ENCODE measurements around the gene ANAPC5.

ANAPC5 gene

GRCh38 chr12:121331248-121331647 is 21.0 kb downstream of the ANAPC5 start:
- Histone ChIP-seq H3K27ac (ENCODE audit: low read depth, low read length) (no peak overlapping the region), H4K20me1 (ENCODE audit: control insufficient read depth, insufficient read depth, low read depth, low read length) (no peaks in the 10 kb centered on the region), H3K9me2 (replicated peaks; ENCODE audit: control insufficient read depth, low read length) (no peaks in the 10 kb centered on the region), H3K4me3 (ENCODE audit: low read length) (no peak overlapping the region), H3K79me2 (ENCODE audit: control insufficient read depth, low read length) (no peaks in the 10 kb centered on the region; the same call in 1 of the 2 replicates), H3K9me3 (ENCODE audit: control insufficient read depth, insufficient read depth, low read length) (no peaks in the 10 kb centered on the region), H3K36me3 (ENCODE audit: control insufficient read depth, low read length) (peaks cover 95% of the 10 kb centered on the region), H3K4me1 (ENCODE audit: control insufficient read depth, low read length) (no peaks in the 10 kb centered on the region), H3F3A (ENCODE audit: control insufficient read depth, insufficient read depth) (peaks cover 11% of the 10 kb centered on the region), H3K4me2 (ENCODE audit: low read length) (no peak overlapping the region), H3K27me3 (ENCODE audit: control insufficient read depth, low read length) (no peaks in the 10 kb centered on the region)
- TF ChIP-seq, protein P1, sequence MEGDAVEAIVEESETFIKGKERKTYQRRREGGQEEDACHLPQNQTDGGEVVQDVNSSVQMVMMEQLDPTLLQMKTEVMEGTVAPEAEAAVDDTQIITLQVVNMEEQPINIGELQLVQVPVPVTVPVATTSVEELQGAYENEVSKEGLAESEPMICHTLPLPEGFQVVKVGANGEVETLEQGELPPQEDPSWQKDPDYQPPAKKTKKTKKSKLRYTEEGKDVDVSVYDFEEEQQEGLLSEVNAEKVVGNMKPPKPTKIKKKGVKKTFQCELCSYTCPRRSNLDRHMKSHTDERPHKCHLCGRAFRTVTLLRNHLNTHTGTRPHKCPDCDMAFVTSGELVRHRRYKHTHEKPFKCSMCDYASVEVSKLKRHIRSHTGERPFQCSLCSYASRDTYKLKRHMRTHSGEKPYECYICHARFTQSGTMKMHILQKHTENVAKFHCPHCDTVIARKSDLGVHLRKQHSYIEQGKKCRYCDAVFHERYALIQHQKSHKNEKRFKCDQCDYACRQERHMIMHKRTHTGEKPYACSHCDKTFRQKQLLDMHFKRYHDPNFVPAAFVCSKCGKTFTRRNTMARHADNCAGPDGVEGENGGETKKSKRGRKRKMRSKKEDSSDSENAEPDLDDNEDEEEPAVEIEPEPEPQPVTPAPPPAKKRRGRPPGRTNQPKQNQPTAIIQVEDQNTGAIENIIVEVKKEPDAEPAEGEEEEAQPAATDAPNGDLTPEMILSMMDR (IDR thresholded peaks at IDR 0.05; ENCODE audit: low read depth, low read length, poor library complexity, severe bottlenecking) = no peak
- no peak for TF ChIP-seq EZH2phosphoT487 (IDR thresholded peaks at IDR 0.05; ENCODE audit: borderline replicate concordance, low read length)

DNA sequence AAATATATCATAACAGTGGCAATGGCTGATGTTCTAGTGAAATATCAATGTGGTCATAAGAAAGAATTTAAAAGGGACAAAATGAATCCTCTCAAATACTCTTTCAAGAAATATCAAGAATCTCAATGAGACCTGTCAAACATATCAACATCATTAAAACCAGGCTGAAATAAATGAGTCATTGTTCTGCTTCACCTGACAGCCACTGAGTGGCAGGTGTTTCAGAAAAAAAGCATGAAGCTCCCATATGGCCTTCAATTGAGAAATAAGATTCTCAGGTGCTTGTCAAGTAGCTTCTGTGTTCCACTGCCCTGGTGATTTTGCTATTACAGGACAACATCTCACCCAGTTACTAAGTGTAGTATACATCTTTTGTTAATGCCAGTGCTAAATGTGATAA is 21.5 kb downstream of the ANAPC5 start:
- Histone ChIP-seq H3K9me3 (ENCODE audit: control insufficient read depth, insufficient read depth, low read length) (no peaks in the 10 kb centered on the region), H3K27ac (ENCODE audit: low read depth, low read length) (no peak overlapping the region), H3K4me2 (ENCODE audit: low read length) (no peak overlapping the region), H3K36me3 (ENCODE audit: control insufficient read depth, low read length) (peaks cover 96% of the 10 kb centered on the region), H4K20me1 (ENCODE audit: control insufficient read depth, insufficient read depth, low read depth, low read length) (no peaks in the 10 kb centered on the region), H3K79me2 (ENCODE audit: control insufficient read depth, low read length) (no peaks in the 10 kb centered on the region; the same call in 1 of the 2 replicates), H3K4me3 (ENCODE audit: low read length) (no peak overlapping the region), H3K27me3 (ENCODE audit: control insufficient read depth, low read length) (no peaks in the 10 kb centered on the region), H3F3A (ENCODE audit: control insufficient read depth, insufficient read depth) (peaks cover 5% of the 10 kb centered on the region), H3K9me2 (replicated peaks; ENCODE audit: control insufficient read depth, low read length) (no peaks in the 10 kb centered on the region), H3K4me1 (ENCODE audit: control insufficient read depth, low read length) (no peaks in the 10 kb centered on the region)
- no peak for TF ChIP-seq EZH2phosphoT487 (IDR thresholded peaks at IDR 0.05; ENCODE audit: borderline replicate concordance, low read length)
- TF ChIP-seq, protein P1 (IDR thresholded peaks at IDR 0.05; ENCODE audit: low read depth, low read length, poor library complexity, severe bottlenecking) = no peak

DNA sequence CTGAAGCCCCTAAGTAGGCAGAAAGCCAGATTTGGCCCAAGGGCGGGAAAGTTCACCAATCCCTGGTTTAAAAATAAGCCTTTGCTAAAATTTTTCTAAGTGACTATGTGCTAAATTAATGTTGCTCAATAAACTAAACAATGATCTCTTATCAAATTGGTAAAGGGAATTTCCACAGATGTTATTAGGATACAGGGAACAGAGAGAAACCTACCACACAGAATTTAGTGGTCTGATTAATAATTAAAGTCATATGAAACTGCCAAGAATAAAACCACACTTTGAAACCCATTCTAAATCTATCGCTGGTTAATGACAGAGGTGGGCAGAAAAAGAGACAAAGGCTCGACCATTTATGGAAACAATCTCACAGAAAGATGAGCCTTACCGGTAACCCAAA is 22.0 kb downstream of the ANAPC5 start:
- peaks cover 93% of the 10 kb centered on the region for H3K36me3 ChIP-seq (ENCODE audit: control insufficient read depth, low read length)

More for the DNA sequence above, 22.0 kb downstream of the ANAPC5 start:
- Histone ChIP-seq H3K4me2 (ENCODE audit: low read length) (no peak overlapping the region), H3F3A (ENCODE audit: control insufficient read depth, insufficient read depth) (0 out of 2 replicates have a peak, but pooled peaks cover 2% of the 10 kb centered on the region), H3K79me2 (ENCODE audit: control insufficient read depth, low read length) (no peaks in the 10 kb centered on the region; the same call in 1 of the 2 replicates), H3K4me1 (ENCODE audit: control insufficient read depth, low read length) (no peaks in the 10 kb centered on the region), H3K9me2 (replicated peaks; ENCODE audit: control insufficient read depth, low read length) (no peaks in the 10 kb centered on the region), H3K4me3 (ENCODE audit: low read length) (no peak overlapping the region), H3K27me3 (ENCODE audit: control insufficient read depth, low read length) (no peaks in the 10 kb centered on the region), H3K9me3 (ENCODE audit: control insufficient read depth, insufficient read depth, low read length) (no peaks in the 10 kb centered on the region), H4K20me1 (ENCODE audit: control insufficient read depth, insufficient read depth, low read depth, low read length) (no peaks in the 10 kb centered on the region), H3K27ac (ENCODE audit: low read depth, low read length) (no peak overlapping the region)
- TF ChIP-seq, protein P1 (IDR thresholded peaks at IDR 0.05; ENCODE audit: low read depth, low read length, poor library complexity, severe bottlenecking) = no peak
- no peak for TF ChIP-seq EZH2phosphoT487 (IDR thresholded peaks at IDR 0.05; ENCODE audit: borderline replicate concordance, low read length)

All from DOHH2 (cell line).